AG10803 (cell line): ENCODE results near the gene UBE3C.

ENCODE experiments used
- DNase-seq: peaks from one replicate; pipeline ENCODE4 v3.0.0; 2010; ENCODE audit warnings: low read depth
- H3K4me3 ChIP-seq: 2 replicates; pipeline ENCODE4 v1.5.1; 2011; ENCODE audit warnings: mild to moderate bottlenecking, low read length, control low read depth
- TF ChIP-seq, protein P1 (sequence below): conservative IDR thresholded peaks from 2 replicates; pipeline ENCODE4 v1.5.1; 2011; ENCODE audit warnings: mild to moderate bottlenecking, low read length, control low read depth, inconsistent platforms

The UBE3C gene

GRCh38 chr7:157301610-157302120 is 162.9 kb downstream of the UBE3C start:
- TF ChIP-seq, protein P1, sequence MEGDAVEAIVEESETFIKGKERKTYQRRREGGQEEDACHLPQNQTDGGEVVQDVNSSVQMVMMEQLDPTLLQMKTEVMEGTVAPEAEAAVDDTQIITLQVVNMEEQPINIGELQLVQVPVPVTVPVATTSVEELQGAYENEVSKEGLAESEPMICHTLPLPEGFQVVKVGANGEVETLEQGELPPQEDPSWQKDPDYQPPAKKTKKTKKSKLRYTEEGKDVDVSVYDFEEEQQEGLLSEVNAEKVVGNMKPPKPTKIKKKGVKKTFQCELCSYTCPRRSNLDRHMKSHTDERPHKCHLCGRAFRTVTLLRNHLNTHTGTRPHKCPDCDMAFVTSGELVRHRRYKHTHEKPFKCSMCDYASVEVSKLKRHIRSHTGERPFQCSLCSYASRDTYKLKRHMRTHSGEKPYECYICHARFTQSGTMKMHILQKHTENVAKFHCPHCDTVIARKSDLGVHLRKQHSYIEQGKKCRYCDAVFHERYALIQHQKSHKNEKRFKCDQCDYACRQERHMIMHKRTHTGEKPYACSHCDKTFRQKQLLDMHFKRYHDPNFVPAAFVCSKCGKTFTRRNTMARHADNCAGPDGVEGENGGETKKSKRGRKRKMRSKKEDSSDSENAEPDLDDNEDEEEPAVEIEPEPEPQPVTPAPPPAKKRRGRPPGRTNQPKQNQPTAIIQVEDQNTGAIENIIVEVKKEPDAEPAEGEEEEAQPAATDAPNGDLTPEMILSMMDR = no peak
- no peak for DNase-seq

DNA sequence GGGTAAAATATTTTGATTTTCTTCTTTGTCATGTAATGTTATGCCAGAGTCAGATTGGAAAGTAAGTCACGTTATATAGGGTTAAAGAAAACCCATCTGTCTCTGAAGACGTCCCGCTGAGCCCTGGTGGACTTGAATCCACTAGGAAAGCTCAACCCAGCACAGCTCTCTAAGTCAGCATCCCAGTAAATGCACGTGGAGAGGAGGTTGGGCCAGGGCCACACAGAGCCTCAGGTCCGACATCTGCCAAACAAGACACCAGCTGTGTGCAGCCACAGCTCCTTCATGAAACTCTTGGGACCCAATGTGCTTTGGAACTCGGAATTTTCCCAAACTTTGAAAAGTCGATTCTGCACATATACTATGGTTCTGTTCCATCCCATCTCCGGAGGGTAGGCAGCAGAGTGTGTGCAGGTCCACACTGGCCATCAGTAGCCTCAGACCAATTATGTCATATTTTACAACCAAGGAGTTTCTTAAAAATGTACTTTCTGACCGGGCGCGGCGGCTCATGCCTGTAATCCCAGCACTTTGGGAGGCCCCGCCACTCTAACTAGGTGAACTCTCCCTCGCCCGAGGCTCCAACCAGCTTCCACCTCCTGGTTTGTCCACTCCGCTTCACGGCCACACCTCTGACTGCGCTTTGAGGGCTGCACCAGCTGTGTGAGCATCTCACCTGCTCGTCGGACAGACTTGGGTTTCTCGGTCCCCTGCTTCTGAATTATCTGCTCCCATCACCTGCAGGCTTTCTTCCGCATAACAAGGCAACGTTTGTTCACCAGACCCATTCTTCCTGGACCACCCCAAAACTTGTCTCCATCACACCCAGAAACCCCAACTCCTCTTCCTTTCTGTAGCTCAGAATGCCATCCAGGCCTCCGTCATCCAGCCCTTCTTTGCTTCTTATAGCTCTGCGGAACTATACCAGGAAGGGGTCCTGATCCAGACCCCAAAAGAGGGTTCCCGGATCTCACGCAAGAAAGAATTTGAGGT is 168.4 kb downstream of the UBE3C start:
- DNase-seq = no peak
- no peak overlapping the region for H3K4me3 ChIP-seq
- TF ChIP-seq, protein P1 = no peak

More at GRCh38 chr7:157301610-157302120, 162.9 kb downstream of the UBE3C start:
- no peak overlapping the region for H3K4me3 ChIP-seq

DNA sequence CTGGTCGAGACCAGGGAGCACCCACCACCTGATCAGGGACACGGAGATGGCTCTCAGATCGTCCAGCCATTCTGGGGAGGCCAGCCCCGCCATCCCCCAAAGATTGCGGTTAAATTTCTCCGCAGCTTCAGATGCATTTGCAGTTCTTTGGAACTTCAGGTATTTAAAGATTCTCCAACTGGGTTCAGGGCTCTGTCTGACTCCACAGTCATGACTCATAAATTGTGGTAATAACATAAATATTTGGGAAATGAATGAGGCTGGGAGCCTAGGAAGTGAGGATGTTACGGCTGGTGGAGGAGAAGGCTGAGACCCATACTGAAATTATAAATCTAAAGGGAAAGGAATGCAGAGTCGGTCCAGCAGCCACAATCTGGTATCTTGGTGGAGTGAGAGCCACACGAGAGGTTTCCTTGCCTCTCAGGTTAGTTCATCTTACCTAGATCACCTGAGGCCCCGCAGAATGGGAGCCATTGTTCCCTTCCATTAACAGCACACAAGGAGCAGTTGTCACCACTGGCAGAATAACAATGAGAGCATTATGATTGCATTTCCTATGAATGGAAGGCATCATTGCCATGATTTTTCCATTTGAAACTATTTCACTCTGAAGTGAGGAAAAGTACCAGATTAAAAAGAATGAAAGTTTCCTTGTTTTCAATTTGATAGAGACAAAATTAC is 171.4 kb downstream of the UBE3C start:
- no peak overlapping the region for H3K4me3 ChIP-seq
- peak; percentile 97 for DNase-seq
- TF ChIP-seq, protein P1 = no peak

- H3K4me3 ChIP-seq = no peak overlapping the region
- no peak for DNase-seq
- TF ChIP-seq, protein P1 = no peak
Observed at GRCh38 chr7:157310676-157311185, 172.0 kb downstream of the UBE3C start.

GRCh38 chr7:157312941-157313340 is 174.2 kb downstream of the UBE3C start:
- TF ChIP-seq, protein P1 = no peak
- no peak overlapping the region for H3K4me3 ChIP-seq
- DNase-seq = no peak

DNA sequence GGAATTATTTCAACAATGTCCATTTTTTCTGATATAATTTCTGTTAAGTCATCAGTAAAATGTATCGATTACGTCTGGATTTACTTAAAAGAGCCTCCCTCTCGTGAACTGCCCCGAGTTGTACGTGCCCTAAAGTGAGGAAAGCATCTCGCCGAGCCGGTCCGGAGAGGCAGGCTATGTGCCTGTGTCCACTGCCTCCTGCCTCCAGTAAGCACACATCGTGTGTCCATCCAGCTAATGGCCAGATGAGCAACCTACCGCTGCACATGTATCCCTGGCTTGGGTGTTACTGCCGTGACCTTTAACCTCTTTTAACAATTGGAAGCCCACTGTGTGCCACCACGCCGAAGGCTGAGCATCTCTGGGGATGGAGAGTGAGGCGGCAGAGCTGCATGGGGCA is 174.9 kb downstream of the UBE3C start:
- no peak for DNase-seq
- H3K4me3 ChIP-seq = no peak overlapping the region
- TF ChIP-seq, protein P1 = no peak
